Endothelial cell of hepatic sinusoid (primary cell): ENCODE measurements around the gene CSNK2A1.
"Not testable (repeated sequence)": the region's sequence is repeated elsewhere in the genome, so short reads cannot be mapped to it uniquely, and the experiment has no call there.

Experiments used
- in situ Hi-C: cut with HindIII; loops from 2 replicates; pipeline ENCODE4 v1.10.0; 2017; ENCODE audit warnings: low sequenced_read_pairs

CSNK2A1 gene

GRCh38 chr20:537983-538382 lies 5.6 kb downstream of the CSNK2A1 start:
- in situ Hi-C loops, result loop anchor here (5.0 kb wide), 1 partner anchor 106 kb away; no protein-coding TSS in a partner anchor

GRCh38 chr20:536426-537010 lies 7.1 kb downstream of the CSNK2A1 start:
- in situ Hi-C loops, result loop anchor here (5.0 kb wide), 1 partner anchor 104 kb away; no protein-coding TSS in a partner anchor

DNA sequence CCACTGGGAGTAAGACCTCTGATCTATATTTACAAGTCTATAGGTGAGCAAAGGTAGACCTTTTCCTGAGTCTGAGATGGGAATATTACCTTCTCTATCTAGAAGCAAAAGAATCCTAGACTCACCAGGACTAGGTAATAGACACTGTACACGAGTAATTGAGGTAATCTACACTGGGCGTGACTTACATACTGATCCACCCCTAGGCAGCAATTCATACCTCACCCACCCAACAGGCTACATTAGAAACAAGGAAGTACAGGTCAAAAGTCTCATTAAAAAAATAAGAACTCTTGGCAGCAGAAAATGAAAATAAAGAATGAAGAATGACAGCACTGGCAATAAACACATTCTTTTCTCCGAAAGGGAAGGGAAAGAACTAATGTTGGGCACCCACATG lies 7.6 kb downstream of the CSNK2A1 start:
- in situ Hi-C loops, result loop anchor here (5.0 kb wide), 1 partner anchor 104 kb away; no protein-coding TSS in a partner anchor

- in situ Hi-C loops, result no loop called here
Observed at GRCh38 chr20:533526-533925, 10.1 kb downstream of the CSNK2A1 start.

DNA sequence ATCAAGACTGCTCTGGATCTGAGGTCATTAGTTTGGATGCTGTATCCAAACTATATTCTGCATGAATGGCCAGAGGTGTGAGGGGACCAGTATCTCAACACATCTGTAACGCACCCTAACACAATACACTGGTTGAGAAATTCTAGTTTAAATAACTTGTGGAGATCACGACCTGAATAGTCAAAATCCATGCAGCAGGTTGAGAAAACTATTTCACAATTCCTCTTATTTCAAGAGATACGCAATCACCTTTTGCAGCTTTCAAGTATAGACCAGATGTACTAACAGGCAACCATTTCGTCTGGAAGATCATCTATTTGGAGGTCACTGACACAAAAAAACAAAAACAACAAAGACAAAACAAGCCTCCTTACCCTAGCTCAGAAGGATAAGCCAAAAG lies 11.1 kb downstream of the CSNK2A1 start:
- in situ Hi-C loops, result no loop called here

DNA sequence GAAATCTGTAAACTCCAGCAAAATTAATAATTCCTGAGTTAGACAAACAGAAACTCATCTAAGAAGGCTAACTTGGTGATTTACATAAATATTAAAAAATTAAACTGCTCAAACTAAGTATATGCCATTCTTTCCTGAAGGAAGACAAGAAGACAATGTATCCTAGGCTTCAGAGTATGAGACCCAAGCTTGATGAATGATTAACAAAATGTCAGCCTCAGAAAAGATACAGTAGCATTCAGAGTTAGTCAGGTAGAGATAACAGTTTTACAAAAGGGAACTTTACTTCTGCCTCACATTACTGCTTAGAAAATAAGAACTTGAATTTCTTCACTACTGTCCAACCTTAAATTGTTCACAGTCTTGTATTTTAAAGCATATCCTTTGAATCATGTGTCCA lies 12.0 kb downstream of the CSNK2A1 start:
- in situ Hi-C loops, result no loop called here

GRCh38 chr20:530321-530720 lies 13.3 kb downstream of the CSNK2A1 start:
- in situ Hi-C loops, result no loop called here

GRCh38 chr20:528923-529604 lies 14.5 kb downstream of the CSNK2A1 start:
- in situ Hi-C loops, result no loop called here

- in situ Hi-C loops, result no loop called here
Observed at GRCh38 chr20:527571-527886, 16.1 kb downstream of the CSNK2A1 start.

- in situ Hi-C loops, result no loop called here
Observed at GRCh38 chr20:521860-522259, 21.7 kb downstream of the CSNK2A1 start.

DNA sequence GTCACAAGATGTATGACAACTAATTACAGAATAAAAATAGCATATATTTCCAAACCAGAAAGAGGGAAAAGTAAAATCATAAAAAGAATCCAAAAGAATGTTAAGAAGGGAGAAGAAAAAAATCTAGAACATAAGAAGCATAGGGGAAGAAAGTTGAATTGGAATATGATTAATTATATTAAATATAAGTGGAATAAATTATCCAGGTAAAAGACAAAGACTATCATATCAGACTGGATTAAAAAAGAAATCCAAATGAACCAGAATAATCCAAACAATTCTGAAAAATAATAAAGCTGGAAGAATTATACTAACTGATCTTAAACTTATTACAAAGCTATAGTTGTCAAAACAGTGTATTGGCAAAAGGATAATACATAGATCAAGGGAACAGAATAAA lies 23.6 kb downstream of the CSNK2A1 start:
- in situ Hi-C loops, result no loop called here

- in situ Hi-C loops, result no loop called here
Observed at GRCh38 chr20:517221-517620, 26.4 kb downstream of the CSNK2A1 start.

DNA sequence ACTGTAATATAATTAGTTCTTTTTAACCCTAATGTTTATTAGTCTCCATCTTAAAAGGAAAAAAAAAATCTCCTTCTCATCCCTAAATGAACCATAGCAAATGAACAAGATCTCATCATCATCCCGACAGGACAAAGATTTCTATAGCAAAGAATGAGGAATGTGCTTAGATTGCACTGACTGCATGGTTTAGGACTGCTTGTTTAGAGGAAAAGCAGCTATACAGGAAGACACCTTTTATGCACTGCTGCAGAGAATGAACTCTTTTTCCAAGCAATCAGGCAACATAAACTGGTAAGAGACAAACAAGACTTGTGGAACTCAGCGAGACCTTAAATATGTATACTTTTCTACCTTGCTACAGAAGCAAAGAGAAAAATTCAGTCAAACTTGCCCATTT lies 26.8 kb downstream of the CSNK2A1 start:
- in situ Hi-C loops, result no loop called here

DNA sequence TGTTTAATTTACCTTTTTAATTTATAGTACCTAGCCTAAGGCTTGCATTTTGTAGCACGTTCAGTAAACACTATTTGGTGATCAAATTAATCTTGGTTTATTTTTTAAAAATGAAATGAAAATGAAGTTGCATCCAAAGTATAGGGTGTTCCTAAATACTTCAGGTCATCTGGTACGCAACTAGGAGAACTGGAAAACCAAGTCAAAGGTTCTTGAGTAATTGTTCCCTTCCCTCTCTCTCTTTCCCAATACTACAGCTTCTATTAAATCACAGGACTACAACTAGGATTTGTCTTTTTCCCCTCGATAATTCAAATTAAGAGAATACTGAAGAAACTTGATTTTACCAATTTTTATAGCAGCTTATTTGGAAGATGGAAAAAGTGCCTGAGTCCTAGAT lies 27.9 kb downstream of the CSNK2A1 start:
- in situ Hi-C loops, result no loop called here

- in situ Hi-C loops, result no loop called here
Observed at GRCh38 chr20:513429-513828, 30.2 kb downstream of the CSNK2A1 start.

DNA sequence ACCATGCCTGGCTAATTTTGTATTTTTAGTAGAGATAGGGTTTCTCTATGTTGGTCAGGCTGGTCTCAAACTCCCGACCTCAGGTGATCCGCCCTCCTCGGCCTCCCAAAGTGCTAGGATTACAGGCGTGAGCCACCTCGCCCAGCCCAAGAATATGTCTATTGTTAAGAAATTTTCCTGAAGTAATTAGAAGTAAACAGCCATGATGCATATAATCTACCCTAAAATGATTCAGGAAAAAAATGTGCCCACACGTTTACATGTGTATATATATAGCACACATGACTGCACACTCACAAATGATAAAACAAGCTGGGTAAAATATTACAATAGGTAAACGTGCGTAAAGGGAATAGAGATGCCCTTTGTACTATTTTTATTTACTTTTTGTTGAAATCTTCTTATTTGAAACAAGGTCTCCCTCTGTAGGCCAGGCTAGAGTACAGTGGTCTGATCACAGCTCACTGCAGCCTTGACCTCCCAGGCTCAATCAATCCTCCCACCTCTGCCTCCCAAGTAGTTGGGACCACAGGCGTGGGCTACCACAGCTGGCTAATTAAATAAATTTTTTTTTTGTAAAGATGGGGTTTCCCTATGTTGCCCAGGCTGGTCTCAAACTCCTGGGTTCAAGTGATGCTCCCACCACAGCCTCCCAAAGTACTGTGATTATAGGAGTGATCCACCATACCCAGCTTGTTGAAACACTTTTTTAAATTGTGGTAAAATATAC lies 33.1 kb downstream of the CSNK2A1 start:
- in situ Hi-C loops, result not testable (repeated sequence)

DNA sequence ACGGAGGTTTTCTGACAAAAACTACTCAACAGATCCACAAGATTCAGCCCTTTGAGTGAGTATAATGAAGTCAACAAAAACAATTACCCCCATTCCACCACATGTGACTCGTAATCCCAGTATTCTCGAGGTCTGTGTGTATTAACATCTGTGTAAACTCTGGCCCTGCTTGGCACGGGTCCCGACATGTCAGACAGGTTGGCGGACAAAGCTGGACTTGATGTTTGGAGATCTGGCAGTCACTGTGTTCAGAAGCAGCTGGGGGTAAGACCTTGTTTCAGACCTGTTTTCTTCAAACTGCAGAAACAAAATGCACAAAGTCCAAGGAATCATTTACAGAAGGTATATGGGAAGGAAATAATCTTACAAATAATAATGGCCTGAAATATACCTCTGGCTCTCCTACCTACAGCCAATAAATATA lies 35.2 kb downstream of the CSNK2A1 start:
- in situ Hi-C loops, result not testable (repeated sequence)

DNA sequence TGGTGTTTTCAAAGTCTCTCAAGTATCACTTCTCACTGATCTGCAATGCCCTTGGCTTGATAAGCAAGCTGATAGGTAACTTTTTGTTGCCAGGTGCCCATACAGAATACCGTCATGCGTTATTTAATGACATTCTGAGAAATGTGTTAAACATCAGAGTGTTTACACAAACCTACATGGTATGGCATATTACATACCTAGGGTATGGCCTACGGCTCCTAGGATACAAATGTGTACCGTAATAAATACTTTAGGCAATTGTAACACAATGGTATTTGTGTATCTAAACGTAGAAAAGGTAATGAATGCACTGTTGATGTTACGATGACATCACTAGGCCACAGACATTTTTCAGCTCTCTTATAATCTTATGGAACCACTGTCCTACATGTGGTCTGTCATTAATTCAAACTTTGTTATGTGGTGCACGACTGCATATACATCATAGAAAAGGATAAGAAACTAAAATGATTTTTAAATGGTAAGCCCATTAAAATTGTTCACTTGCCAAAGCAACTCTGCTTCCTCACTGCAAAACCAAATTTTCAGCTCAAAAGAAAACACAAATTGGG lies 35.7 kb downstream of the CSNK2A1 start:
- in situ Hi-C loops, result no loop called here

GRCh38 chr20:507006-507758 lies 36.4 kb downstream of the CSNK2A1 start:
- in situ Hi-C loops, result no loop called here

DNA sequence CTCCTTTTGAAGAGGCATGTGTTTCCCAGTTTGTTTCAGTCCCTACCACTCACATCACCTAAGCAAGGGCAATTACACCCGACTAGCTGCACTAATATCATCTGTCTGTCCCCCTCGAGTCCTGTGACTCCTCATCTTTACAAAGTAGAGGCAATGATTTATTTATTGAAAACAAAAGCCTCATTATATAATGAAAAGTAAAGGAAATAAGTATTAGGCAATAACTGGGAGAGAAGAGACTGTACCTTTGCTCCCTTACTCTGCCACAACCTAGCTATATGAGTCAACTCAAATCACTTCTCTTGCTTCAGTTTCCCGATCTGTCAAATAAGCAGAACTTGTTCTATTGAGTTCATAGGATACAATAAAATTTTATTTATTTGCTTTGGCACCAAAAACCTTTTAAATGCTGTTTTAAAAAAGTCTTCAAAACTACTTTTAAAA lies 38.9 kb downstream of the CSNK2A1 start:
- in situ Hi-C loops, result no loop called here
